ENCODE measurements around the gene KLHDC4.
"Not testable (repeated sequence)": the region's sequence is repeated elsewhere in the genome, so short reads cannot be mapped to it uniquely, and the experiment has no call there.

The KLHDC4 gene

GRCh38 chr16:87778830-87779579 lies 13.2 kb upstream of the KLHDC4 start:
- POLR2A ChIA-PET (ENCODE audit: low non-redundant PET), result interaction anchor here (0.6 to 1.2 kb wide), 3 partner anchors 9 to 73 kb away, joined by 5 to 7 read pairs (median 6); no protein-coding TSS in a partner anchor
- peak; percentile 91 for TF ChIP-seq CTCF (conservative IDR thresholded peaks at IDR 0.05; ENCODE audit: low read depth)
- peak overlapping the region; percentile 95 for H3K27ac ChIP-seq

GRCh38 chr16:87778476-87778829 lies 12.7 kb upstream of the KLHDC4 start:
- POLR2A ChIA-PET (ENCODE audit: low non-redundant PET), result interaction anchor here (0.6 to 1.2 kb wide), 3 partner anchors 9 to 73 kb away, joined by 5 to 7 read pairs (median 6); no protein-coding TSS in a partner anchor

More at GRCh38 chr16:87778830-87779579, 13.2 kb upstream of the KLHDC4 start:
- CTCF ChIA-PET, result interaction anchor here (0.6 to 3.3 kb wide), 26 partner anchors 9 to 783 kb away, joined by 3 to 53 read pairs (median 4); partner anchors contain the start of genes BANP and SLC7A5
- DNase-seq (ENCODE audit: low spot score), result peak; percentile 68

GRCh38 chr16:87773836-87774235 lies 8.1 kb upstream of the KLHDC4 start:
- DNase-seq (ENCODE audit: low spot score); POLR2A ChIA-PET (ENCODE audit: low non-redundant PET); H3K27ac ChIP-seq: not testable (repeated sequence)
- CTCF ChIA-PET, result interaction anchor here (0.8 kb wide), 1 partner anchor 98 kb away, joined by 4 read pairs; no protein-coding TSS in a partner anchor

More at GRCh38 chr16:87778476-87778829, 12.7 kb upstream of the KLHDC4 start:
- TF ChIP-seq CTCF (conservative IDR thresholded peaks at IDR 0.05; ENCODE audit: low read depth), result no peak
- DNase-seq (ENCODE audit: low spot score), result no peak
- CTCF ChIA-PET, result interaction anchor here (0.6 to 3.3 kb wide), 19 partner anchors 9 to 130 kb away, joined by 3 to 53 read pairs (median 6); no protein-coding TSS in a partner anchor
- peak overlapping the region; percentile 95 for H3K27ac ChIP-seq

GRCh38 chr16:87767456-87767855 lies 1.7 kb upstream of the KLHDC4 start:
- H3K27ac ChIP-seq; CTCF ChIA-PET; DNase-seq (ENCODE audit: low spot score); POLR2A ChIA-PET (ENCODE audit: low non-redundant PET): not testable (repeated sequence)

GRCh38 chr16:87766485-87766797 lies 655 bp upstream of the KLHDC4 start:
- TF ChIP-seq CTCF (conservative IDR thresholded peaks at IDR 0.05; ENCODE audit: low read depth), result no peak
- CTCF ChIA-PET, result no interaction called here
- POLR2A ChIA-PET (ENCODE audit: low non-redundant PET), result no interaction called here
- no peak for DNase-seq (ENCODE audit: low spot score)
- peak overlapping the region; percentile 82 for H3K27ac ChIP-seq

- CTCF ChIA-PET, result interaction anchor here (0.6 kb wide), 1 partner anchor 144 kb away, joined by 3 read pairs; no protein-coding TSS in a partner anchor
- DNase-seq (ENCODE audit: low spot score), result peak; percentile 32
- H3K27ac ChIP-seq, result peak overlapping the region; percentile 82
- POLR2A ChIA-PET (ENCODE audit: low non-redundant PET), result interaction anchor here (0.6 to 0.8 kb wide), 5 partner anchors 13 to 1489 kb away, joined by 3 to 6 read pairs (median 4); no protein-coding TSS in a partner anchor
- no peak for TF ChIP-seq CTCF (conservative IDR thresholded peaks at IDR 0.05; ENCODE audit: low read depth)
Measured at GRCh38 chr16:87765473-87765775, 362 bp downstream of the KLHDC4 start.

- no peak for TF ChIP-seq CTCF (conservative IDR thresholded peaks at IDR 0.05; ENCODE audit: low read depth)
- ChIA-PET POLR2A (ENCODE audit: low non-redundant PET) (no interaction called here), CTCF (interaction anchor here (0.6 kb wide), 1 partner anchor 145 kb away, joined by 3 read pairs; no protein-coding TSS in a partner anchor)
- H3K27ac ChIP-seq, result peak overlapping the region; percentile 95
- DNase-seq (ENCODE audit: low spot score), result no peak
Measured at GRCh38 chr16:87764600-87765472, 950 bp downstream of the KLHDC4 start.

All from RWPE1 (cell line).